Measurements from ENCODE around the gene FAM3A.
"Not testable (repeated sequence)": the region's sequence is repeated elsewhere in the genome, so short reads cannot be mapped to it uniquely, and the experiment has no call there.

The FAM3A gene

GRCh38 chrX:154501423-154501822 is 14.6 kb downstream of the FAM3A start:
- DNase-seq: not testable (repeated sequence)

- not testable (repeated sequence) for DNase-seq
Measured at GRCh38 chrX:154496591-154497137, 19.4 kb downstream of the FAM3A start.

GRCh38 chrX:154495472-154495922 is 20.5 kb downstream of the FAM3A start:
- no peak for DNase-seq

GRCh38 chrX:154494715-154495114 is 21.3 kb downstream of the FAM3A start:
- no peak for DNase-seq

- DNase-seq: peak; percentile 78
Measured at GRCh38 chrX:154490414-154491083, 25.5 kb downstream of the FAM3A start, which contains the start of gene SLC10A3. SLC10A3 (minus strand) TSS chrX:154490629; CDS start chrX:154488940, 1,689 bp downstream.

- DNase-seq: no peak
Measured at GRCh38 chrX:154490021-154490413, 26.0 kb downstream of the FAM3A start.

GRCh38 chrX:154489182-154489581 is 26.9 kb downstream of the FAM3A start:
- no peak for DNase-seq

GRCh38 chrX:154488336-154489075 is 27.5 kb downstream of the FAM3A start:
- DNase-seq: no peak

GRCh38 chrX:154487518-154488290 is 28.3 kb downstream of the FAM3A start:
- DNase-seq: no peak

GRCh38 chrX:154486396-154487207 is 29.4 kb downstream of the FAM3A start, which contains the start of gene UBL4A:
UBL4A (minus strand) TSS chrX:154486615; CDS start chrX:154486584, 31 bp downstream.
- DNase-seq: no peak

GRCh38 chrX:154486052-154486395 is 30.0 kb downstream of the FAM3A start:
- DNase-seq: no peak

GRCh38 chrX:154485150-154486051 is 30.6 kb downstream of the FAM3A start:
- DNase-seq: no peak

- no peak for DNase-seq
Measured at GRCh38 chrX:154484255-154485149, 31.5 kb downstream of the FAM3A start.

- no peak for DNase-seq
Measured at GRCh38 chrX:154483325-154483724, 32.7 kb downstream of the FAM3A start.

- no peak for DNase-seq
Measured at GRCh38 chrX:154482786-154483185, 33.2 kb downstream of the FAM3A start.

- DNase-seq: no peak
Measured at GRCh38 chrX:154481911-154482601, 34.0 kb downstream of the FAM3A start.

- DNase-seq: no peak
Measured at GRCh38 chrX:154481195-154481594, 34.8 kb downstream of the FAM3A start.

GRCh38 chrX:154478728-154479622 is 37.1 kb downstream of the FAM3A start, which contains the start of gene LAGE3:
LAGE3 (minus strand) TSS chrX:154479281; CDS start chrX:154478915, 366 bp downstream.
- DNase-seq: peak; percentile 70
